ENCODE data around the gene TMEM165. TPM values are rescaled to one million over a fixed set of nuclear protein-coding genes. Genes with fewer than 3 reads are reported as not detected.
A peak's percentile ranks its signal among the peaks of the same experiment; 100 is the strongest.

TMEM165 gene
- total RNA-seq, 2 donors from 2014 or later = 185 to 360 TPM

DNA sequence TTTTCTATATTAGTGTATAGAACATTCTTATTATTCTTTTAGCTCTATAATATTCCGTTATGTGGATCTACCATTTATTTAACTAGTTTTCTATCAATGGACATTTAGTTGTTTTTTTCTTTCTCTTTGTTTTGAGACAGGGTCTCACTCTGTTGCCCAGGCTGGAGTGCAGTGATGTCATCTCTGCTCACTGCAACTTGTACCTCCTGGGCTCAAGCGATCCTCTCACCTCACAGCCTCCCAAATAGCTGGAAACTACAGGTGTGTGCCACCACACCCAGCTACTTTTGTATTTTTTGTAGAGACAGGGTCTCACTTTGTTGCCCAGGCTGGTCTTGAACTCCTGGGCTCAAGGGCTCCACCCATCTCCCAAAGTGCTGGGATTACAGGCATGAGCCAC, 10.8 kb downstream of the TMEM165 start:
- no peak overlapping the region for H3K4me3 ChIP-seq
- TF ChIP-seq, protein P1, sequence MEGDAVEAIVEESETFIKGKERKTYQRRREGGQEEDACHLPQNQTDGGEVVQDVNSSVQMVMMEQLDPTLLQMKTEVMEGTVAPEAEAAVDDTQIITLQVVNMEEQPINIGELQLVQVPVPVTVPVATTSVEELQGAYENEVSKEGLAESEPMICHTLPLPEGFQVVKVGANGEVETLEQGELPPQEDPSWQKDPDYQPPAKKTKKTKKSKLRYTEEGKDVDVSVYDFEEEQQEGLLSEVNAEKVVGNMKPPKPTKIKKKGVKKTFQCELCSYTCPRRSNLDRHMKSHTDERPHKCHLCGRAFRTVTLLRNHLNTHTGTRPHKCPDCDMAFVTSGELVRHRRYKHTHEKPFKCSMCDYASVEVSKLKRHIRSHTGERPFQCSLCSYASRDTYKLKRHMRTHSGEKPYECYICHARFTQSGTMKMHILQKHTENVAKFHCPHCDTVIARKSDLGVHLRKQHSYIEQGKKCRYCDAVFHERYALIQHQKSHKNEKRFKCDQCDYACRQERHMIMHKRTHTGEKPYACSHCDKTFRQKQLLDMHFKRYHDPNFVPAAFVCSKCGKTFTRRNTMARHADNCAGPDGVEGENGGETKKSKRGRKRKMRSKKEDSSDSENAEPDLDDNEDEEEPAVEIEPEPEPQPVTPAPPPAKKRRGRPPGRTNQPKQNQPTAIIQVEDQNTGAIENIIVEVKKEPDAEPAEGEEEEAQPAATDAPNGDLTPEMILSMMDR (IDR thresholded peaks at IDR 0.05) = no peak
- ATAC-seq (ENCODE audit: insufficient number of reproducible peaks, low FRiP score, low read depth) (no peak), DNase-seq (ENCODE audit: low spot score) (no peak)
- no peak overlapping the region for H3K27ac ChIP-seq
- H3K36me3 ChIP-seq = peaks cover 5% of the 10 kb centered on the region
- no peaks in the 10 kb centered on the region for H3K27me3 ChIP-seq (replicated peaks; ENCODE audit: insufficient read depth)
- peaks cover 28 to 60% of the 10 kb centered on the region in 2 donors for H3K4me1 ChIP-seq (ENCODE audit: control insufficient read depth in 1 of 2, low read depth in 2 of 2)
- no peaks in the 10 kb centered on the region for H3K9me3 ChIP-seq

DNA sequence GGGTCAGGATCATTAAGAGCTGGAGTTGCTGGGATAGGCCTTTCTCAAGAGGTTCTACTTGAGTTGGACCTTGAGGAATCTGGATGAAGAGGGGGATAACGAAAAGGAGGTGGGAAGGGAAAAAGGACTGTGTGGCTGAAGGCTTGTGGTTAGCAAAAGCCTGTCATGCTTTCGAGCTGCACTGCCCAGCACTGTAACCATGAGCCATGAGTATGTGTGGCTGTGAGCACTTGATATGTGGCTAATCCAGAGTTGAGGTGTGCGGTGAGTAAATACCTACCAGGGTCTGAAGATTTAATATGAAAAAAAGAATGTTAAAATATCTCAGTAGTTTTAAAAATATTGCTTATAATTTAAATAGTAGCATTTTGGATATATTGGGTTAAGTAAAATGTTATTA, 11.4 kb downstream of the TMEM165 start:
- no peak overlapping the region for H3K4me3 ChIP-seq
- no peaks in the 10 kb centered on the region for H3K9me3 ChIP-seq
- no peaks in the 10 kb centered on the region for H3K27me3 ChIP-seq (replicated peaks; ENCODE audit: insufficient read depth)
- TF ChIP-seq, protein P1 (IDR thresholded peaks at IDR 0.05) = no peak
- DNase-seq (ENCODE audit: low spot score) = no peak
- ATAC-seq (ENCODE audit: insufficient number of reproducible peaks, low FRiP score, low read depth) = no peak
- peaks cover 26 to 57% of the 10 kb centered on the region in 2 donors for H3K4me1 ChIP-seq (ENCODE audit: control insufficient read depth in 1 of 2, low read depth in 2 of 2)
- no peak overlapping the region for H3K27ac ChIP-seq
- peaks cover 5% of the 10 kb centered on the region for H3K36me3 ChIP-seq

DNA sequence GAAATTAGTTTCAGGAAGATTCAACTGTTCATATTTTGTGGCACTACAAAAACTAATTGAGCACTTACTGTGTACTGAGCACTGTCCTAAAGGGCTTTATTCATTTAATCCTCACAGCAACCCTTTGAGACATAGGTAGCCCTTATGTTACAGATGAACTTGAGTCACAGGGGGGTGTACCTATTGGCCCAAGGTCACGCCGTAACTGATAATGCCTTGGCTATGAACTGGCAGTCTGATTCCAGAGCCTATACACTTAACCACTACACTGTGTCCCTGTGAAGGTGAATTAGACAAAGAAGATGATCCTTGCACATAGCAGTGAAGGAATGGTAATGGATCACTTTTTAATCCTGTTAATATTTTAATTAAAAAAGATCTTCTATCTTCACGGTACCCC, 12.0 kb downstream of the TMEM165 start:
- H3K27me3 ChIP-seq (replicated peaks; ENCODE audit: insufficient read depth) = no peaks in the 10 kb centered on the region
- H3K36me3 ChIP-seq = peaks cover 5% of the 10 kb centered on the region
- no peaks in the 10 kb centered on the region for H3K9me3 ChIP-seq
- TF ChIP-seq, protein P1 (IDR thresholded peaks at IDR 0.05) = no peak
- DNase-seq (ENCODE audit: low spot score) (no peak), ATAC-seq (ENCODE audit: insufficient number of reproducible peaks, low FRiP score, low read depth) (no peak)
- peak overlapping the region; percentile 3 for H3K4me3 ChIP-seq
- no peak overlapping the region for H3K27ac ChIP-seq
- peaks cover 26 to 53% of the 10 kb centered on the region in 2 donors for H3K4me1 ChIP-seq (ENCODE audit: control insufficient read depth in 1 of 2, low read depth in 2 of 2)

DNA sequence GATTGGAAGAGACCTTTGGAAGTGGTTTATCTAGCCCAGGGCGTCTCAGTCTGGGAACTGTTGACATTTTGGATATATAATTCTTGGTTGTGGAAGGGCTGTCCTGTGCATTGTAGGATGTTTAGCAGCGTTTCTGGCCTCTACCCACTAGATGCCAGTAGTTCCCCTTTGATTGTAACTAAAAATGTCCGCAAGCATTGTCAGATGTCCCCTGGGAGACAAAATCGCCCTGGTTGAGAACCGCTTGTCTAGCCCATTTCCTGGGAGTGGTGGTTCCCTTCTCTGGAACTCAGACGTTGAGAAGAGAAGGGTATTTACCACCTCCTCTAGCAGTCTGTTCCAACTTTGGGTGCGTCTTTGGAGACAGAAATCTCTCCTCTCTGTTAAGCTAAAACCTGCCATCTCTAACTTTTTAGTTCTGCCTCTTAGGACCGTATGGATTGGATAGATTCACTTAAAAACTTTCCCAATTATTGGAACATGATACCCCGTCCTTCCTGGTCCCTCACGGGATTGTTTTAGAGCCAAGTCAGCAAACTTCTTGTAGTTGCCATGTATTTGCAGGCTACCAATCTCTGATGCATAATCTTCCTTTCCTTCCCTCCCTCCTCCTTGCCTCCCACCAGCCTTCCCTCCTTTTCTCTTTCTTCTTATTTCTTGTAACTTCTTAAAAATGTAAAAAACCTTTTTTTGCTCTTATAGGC, 13.9 kb downstream of the TMEM165 start:
- DNase-seq (ENCODE audit: low spot score) (peak; percentile 9), ATAC-seq (ENCODE audit: insufficient number of reproducible peaks, low FRiP score, low read depth) (peak; percentile 63)
- Histone ChIP-seq H3K36me3 (peaks cover 5% of the 10 kb centered on the region), H3K4me3 (peak overlapping the region; percentile 18), H3K27ac (peak overlapping the region; percentile 13 to 60), H3K4me1 (ENCODE audit: control insufficient read depth in 1 of 2, low read depth in 2 of 2) (peaks cover 26 to 43% of the 10 kb centered on the region in 2 donors), H3K9me3 (no peaks in the 10 kb centered on the region), H3K27me3 (replicated peaks; ENCODE audit: insufficient read depth) (no peaks in the 10 kb centered on the region)
- TF ChIP-seq, protein P1 (IDR thresholded peaks at IDR 0.05) = no peak

DNA sequence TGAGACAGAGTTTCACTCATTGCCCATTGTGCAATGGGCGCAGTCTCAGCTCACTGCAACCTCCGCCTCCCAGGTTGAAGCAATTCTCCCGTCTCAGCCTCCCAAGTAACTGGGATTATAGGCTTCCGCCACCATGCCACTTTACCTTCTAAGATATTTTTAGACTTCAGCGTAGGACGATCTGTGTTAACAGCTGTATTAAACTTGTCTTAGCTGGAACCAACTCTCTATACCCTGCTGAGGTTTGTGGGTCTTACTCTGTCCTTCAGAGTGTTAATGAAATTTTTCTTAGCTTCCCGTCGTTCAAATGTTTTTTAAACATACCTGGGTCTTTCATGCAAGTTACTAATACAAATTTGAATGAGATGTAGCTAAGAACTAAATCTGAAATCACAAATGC, 14.7 kb downstream of the TMEM165 start:
- TF ChIP-seq, protein P1 (IDR thresholded peaks at IDR 0.05) = no peak
- Histone ChIP-seq H3K9me3 (no peaks in the 10 kb centered on the region), H3K27me3 (replicated peaks; ENCODE audit: insufficient read depth) (no peaks in the 10 kb centered on the region), H3K4me1 (ENCODE audit: control insufficient read depth in 1 of 2, low read depth in 2 of 2) (peaks cover 26 to 43% of the 10 kb centered on the region in 2 donors), H3K4me3 (no peak overlapping the region), H3K36me3 (peaks cover 5% of the 10 kb centered on the region), H3K27ac (peak overlapping the region; percentile 13 to 60)
- ATAC-seq (ENCODE audit: insufficient number of reproducible peaks, low FRiP score, low read depth) = no peak
- DNase-seq (ENCODE audit: low spot score) = no peak

Data from thoracic aorta (tissue), 2 donors.